ENCODE results near the gene LGR4. TPM values are rescaled to one million over a fixed set of nuclear protein-coding genes. Genes with fewer than 3 reads are reported as not detected.

Gene LGR4
- total and polyA plus RNA-seq, 2 of the 4 experiments (the other 2 are of a cell fraction): 2.9 to 6.8 TPM

DNA sequence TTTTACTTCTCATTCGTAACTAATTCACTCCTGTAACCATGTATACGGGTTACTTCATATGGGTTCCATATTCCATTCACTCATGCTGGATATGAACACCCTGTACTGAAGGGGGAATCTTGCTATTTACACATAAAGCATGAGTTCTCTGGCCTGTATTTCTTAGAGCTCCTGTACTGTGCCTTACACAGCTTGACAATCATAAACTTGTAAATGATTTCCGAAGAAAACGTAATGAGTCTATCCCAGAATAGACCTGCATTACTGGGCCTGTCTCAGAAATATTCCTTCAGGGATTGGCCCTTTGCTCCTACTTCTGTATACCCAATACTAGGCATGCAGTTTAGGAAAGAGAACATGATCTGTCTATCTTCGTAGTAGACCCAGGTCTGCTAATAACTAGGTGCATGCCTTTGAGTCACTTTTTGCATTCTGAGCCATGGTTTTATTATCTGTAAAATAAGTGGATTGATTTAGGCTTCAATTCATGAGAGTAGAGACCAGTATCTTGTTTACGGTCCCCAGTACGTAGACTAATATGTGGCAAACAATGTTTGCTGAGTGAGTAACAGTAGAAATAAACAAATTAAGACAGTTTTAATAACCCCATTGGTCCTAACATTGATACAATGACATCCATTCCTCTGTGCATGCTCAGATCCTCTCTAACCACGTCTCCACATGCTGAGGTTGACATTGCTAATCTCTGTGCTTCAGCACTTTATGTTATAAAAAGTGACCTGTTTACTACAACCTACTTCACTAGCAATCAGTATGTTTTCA, 110.8 kb downstream of the LGR4 start:
- intact Hi-C loops (cut with micrococcal nuclease) (loop anchor here (5.0 kb wide), 1 partner anchor 110 kb away; the partner anchor contains the start of gene LGR4), dilution Hi-C loops (cut with HindIII; ENCODE audit: low sequenced_read_pairs, unreplicated experiment) (no loop called here), in situ Hi-C loops (cut with MboI; ENCODE audit: low sequenced_read_pairs) (loop anchor here (5.0 kb wide), 1 partner anchor 105 kb away; no protein-coding TSS in a partner anchor)
- Histone ChIP-seq H3K4me2 (ENCODE audit: low read depth, low read length) (peak overlapping the region; percentile 99; the same call in 1 of the 2 replicates), H4K5ac (ENCODE audit: low read depth, low read length) (no peak overlapping the region), H2AFZ (replicated peaks; ENCODE audit: low read length, poor library complexity) (no peak overlapping the region), H3K23ac (ENCODE audit: low read depth, low read length) (peak overlapping the region; percentile 60; the same call in 1 of the 2 replicates), H3K4me1 (ENCODE audit: control insufficient read depth, insufficient read depth, low read length) (peaks cover 1% of the 10 kb centered on the region; the same call in 1 of the 2 replicates), H4K20me1 (ENCODE audit: insufficient read depth, low read length) (no peaks in the 10 kb centered on the region), H2BK15ac (ENCODE audit: low read depth, low read length) (no peak overlapping the region), H2BK120ac (ENCODE audit: low read depth, low read length) (no peak overlapping the region), H3K18ac (ENCODE audit: low read depth, low read length) (no peak overlapping the region), H2AK5ac (ENCODE audit: low read depth, low read length) (no peak overlapping the region), H4K8ac (ENCODE audit: low read depth in 2 of 2, low read length in 2 of 2) (no peak overlapping the region), H3K9ac (ENCODE audit: low read depth, low read length) (peak overlapping the region; percentile 96; the same call in 1 of the 2 replicates), H3K4me3 (ENCODE audit: insufficient read depth, low read depth, low read length) (no peak overlapping the region), H3K36me3 (ENCODE audit: control insufficient read depth, insufficient read depth, low read length) (no peaks in the 10 kb centered on the region), H3K9me3 (ENCODE audit: control insufficient read depth, insufficient read depth, low read length) (no peaks in the 10 kb centered on the region), H3K27me3 (ENCODE audit: control insufficient read depth, insufficient read depth, low read length) (no peaks in the 10 kb centered on the region), H3K79me1 (ENCODE audit: low read depth in 1 of 2, low read length in 2 of 2) (peaks cover 0 to 12% of the 10 kb centered on the region in 2 experiments; a peak in 1 of 4 replicates), H3K4ac (ENCODE audit: low read depth, low read length) (no peak overlapping the region), H3K9me1 (ENCODE audit: insufficient read depth, low read length) (0 out of 2 replicates have a peak, but pooled peaks cover 3% of the 10 kb centered on the region), H3K56ac (ENCODE audit: extremely low read depth, insufficient read depth, low read length) (no peak overlapping the region; the same call in 1 of the 2 replicates), H4K91ac (ENCODE audit: insufficient read depth, low read depth, low read length) (no peak overlapping the region), H3K14ac (replicated peaks; ENCODE audit: low read depth, low read length) (no peak overlapping the region; the same call in 1 of the 2 replicates), H2BK5ac (ENCODE audit: low read depth, low read length, poor library complexity, severe bottlenecking) (no peak overlapping the region), H2AK9ac (replicated peaks; ENCODE audit: low read depth, low read length, poor library complexity) (no peak overlapping the region), H3K27ac (ENCODE audit: insufficient read depth, low read length) (no peak overlapping the region), H2BK20ac (ENCODE audit: low read depth, low read length) (no peak overlapping the region)
- POLR2A ChIA-PET (ENCODE audit: unreplicated experiment): no interaction called here
- CTCF ChIA-PET: no interaction called here
- DNase-seq: no peak
- no peak for ATAC-seq (ENCODE audit: low read depth)
- TF ChIP-seq RFX5 (IDR thresholded peaks at IDR 0.05; ENCODE audit: low read depth, low read length) (no peak), POLR2A (IDR thresholded peaks at IDR 0.05; ENCODE audit: low read depth, low read length) (no peak), MAFK (IDR thresholded peaks at IDR 0.05; ENCODE audit: low read depth, low read length) (no peak), RCOR1 (IDR thresholded peaks at IDR 0.05; ENCODE audit: insufficient replicate concordance, low read length) (no peak), ELK1 (IDR thresholded peaks at IDR 0.05; ENCODE audit: borderline replicate concordance, low read depth, low read length) (no peak), CEBPB (IDR thresholded peaks at IDR 0.05; ENCODE audit: low read depth, low read length) (no peak), USF2 (IDR thresholded peaks at IDR 0.05; ENCODE audit: low read depth, low read length) (no peak), MAZ (IDR thresholded peaks at IDR 0.05; ENCODE audit: borderline replicate concordance, low read depth, low read length) (no peak), CHD1 (IDR thresholded peaks at IDR 0.05; ENCODE audit: low read depth, low read length) (no peak), NFE2L2 (IDR thresholded peaks at IDR 0.05; ENCODE audit: low read depth, low read length) (no peak), MXI1 (IDR thresholded peaks at IDR 0.05; ENCODE audit: borderline replicate concordance, low read depth, low read length) (no peak), SMC3 (IDR thresholded peaks at IDR 0.05; ENCODE audit: low read depth, low read length) (no peak)
- BruUV-seq (replicated peaks): no TSS peak
- 80% methylated on average over 2 of the region's 8 CpGs; no CpG with 5 or more reads in 1 of the 2 experiments for WGBS, 2 experiments (ENCODE audit: extremely low coverage in 2 of 2, insufficient read length in 1 of 2)

All from IMR-90 (cell line).